Activated T-helper 1 cell treated with anti-CD3 and anti-CD28 coated beads, Interleukin-12 subunit alpha, Interleukin-12 subunit beta, Interleukin-2, Interleukin-4 antibody, amounts not matched to agents 30 ng/mL and 10 ng/mL and 1 ng/mL, durations not matched to agents 14 hours and 24 hours and 36 hours (primary cell): ENCODE data around the gene KAZN. TPM values are rescaled to one million over a fixed set of nuclear protein-coding genes. Genes with fewer than 3 reads are reported as not detected.

ENCODE experiments used
- DNase-seq: peaks from one replicate; pipeline ENCODE4 v3.0.0; 2021; ENCODE audit warnings: low spot score
- H3K27ac Mint-ChIP-seq: one replicate; pipeline ENCODE4 v1.8.0; 2021; ENCODE audit warnings: mild to moderate bottlenecking, mixed read lengths
- H3K27me3 Mint-ChIP-seq: one replicate; pipeline ENCODE4 v1.8.0; 2022; ENCODE audit warnings: mild to moderate bottlenecking, moderate library complexity, mixed read lengths; ENCODE audit not compliant: insufficient read depth
- H3K36me3 Mint-ChIP-seq: one replicate; pipeline ENCODE4 v1.8.0; 2021; ENCODE audit warnings: low read depth, mixed read lengths
- H3K4me1 Mint-ChIP-seq: one replicate; pipeline ENCODE4 v1.8.0; 2021; ENCODE audit warnings: low read depth, mixed read lengths
- H3K4me3 Mint-ChIP-seq: one replicate; pipeline ENCODE4 v1.8.0; 2021; ENCODE audit warnings: mild to moderate bottlenecking, moderate library complexity, mixed read lengths
- H3K9me3 Mint-ChIP-seq: one replicate; pipeline ENCODE4 v1.8.0; 2021; ENCODE audit warnings: mixed read lengths
- intact Hi-C: fragments of 100-400 bp; cut with micrococcal nuclease; formaldehyde crosslinking; loops from one replicate; pipeline ENCODE4 v1.15.1; 2024
- total RNA-seq: library from RNA; stranded (reverse); gene quantifications from 2 replicates; pipeline ENCODE4 v1.2.3, GENCODE V29; 2022

KAZN gene
- total RNA-seq, 1 donor from 2014 or later = 0.54 TPM

DNA sequence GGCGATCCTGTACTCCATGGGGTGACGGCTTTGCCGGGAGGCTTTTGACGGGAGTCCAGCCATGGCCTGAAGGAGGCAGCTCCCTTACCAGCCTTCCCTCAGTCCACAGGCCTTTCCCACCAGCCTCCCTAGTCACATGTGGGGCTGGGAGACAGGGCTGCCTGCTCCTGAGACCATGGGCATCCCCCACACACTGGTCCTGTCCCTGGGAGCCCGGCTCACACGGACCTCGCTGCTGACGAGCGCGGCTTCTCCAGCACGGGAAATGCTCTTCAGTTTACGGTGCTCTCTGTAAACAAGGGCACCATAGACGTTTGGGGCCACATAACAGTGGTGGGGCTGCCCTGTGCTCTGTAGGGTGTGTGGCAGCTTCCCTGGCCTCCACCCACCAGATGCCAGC, 450.6 kb downstream of the KAZN start:
- Mint-ChIP-seq H3K27me3 (no peaks in the 10 kb centered on the region), H3K27ac (no peak overlapping the region), H3K4me1 (no peaks in the 10 kb centered on the region), H3K9me3 (no peaks in the 10 kb centered on the region), H3K4me3 (no peak overlapping the region), H3K36me3 (no peaks in the 10 kb centered on the region)
- intact Hi-C loops = loop anchor here (5.0 kb wide), 1 partner anchor 272 kb away; no protein-coding TSS in a partner anchor
- no peak for DNase-seq

- H3K4me1 Mint-ChIP-seq = no peaks in the 10 kb centered on the region
- no peak overlapping the region for H3K4me3 Mint-ChIP-seq
- DNase-seq = no peak
- no peaks in the 10 kb centered on the region for H3K27me3 Mint-ChIP-seq
- H3K27ac Mint-ChIP-seq = no peak overlapping the region
- H3K36me3 Mint-ChIP-seq = no peaks in the 10 kb centered on the region
- H3K9me3 Mint-ChIP-seq = no peaks in the 10 kb centered on the region
- intact Hi-C loops = no loop called here
Measured at GRCh38 chr1:15051882-15052528, 453.5 kb downstream of the KAZN start.

DNA sequence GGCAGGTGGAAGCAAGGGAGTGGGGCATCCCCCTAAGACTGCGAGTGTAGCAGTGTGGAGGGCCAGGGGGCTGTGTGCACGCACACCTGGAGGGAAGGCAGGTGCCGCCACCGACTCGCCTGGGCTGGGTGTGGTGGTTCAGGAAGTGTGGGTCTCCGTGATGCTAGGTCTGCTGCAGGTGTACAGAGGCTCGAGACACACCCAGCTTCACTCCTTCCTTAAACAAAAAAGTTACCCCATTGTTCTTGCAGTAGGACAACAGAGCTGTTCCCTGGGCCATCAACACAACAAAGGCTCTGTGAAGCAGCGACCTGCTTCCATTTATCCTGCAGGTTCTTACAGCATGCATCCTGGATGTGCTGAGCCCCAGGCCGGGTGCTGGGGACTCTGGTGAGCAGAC, 454.7 kb downstream of the KAZN start:
- H3K36me3 Mint-ChIP-seq = no peaks in the 10 kb centered on the region
- no peaks in the 10 kb centered on the region for H3K4me1 Mint-ChIP-seq
- no peak overlapping the region for H3K27ac Mint-ChIP-seq
- DNase-seq = no peak
- H3K9me3 Mint-ChIP-seq = no peaks in the 10 kb centered on the region
- no peaks in the 10 kb centered on the region for H3K27me3 Mint-ChIP-seq
- intact Hi-C loops = no loop called here
- H3K4me3 Mint-ChIP-seq = no peak overlapping the region

GRCh38 chr1:15055736-15056415, 457.4 kb downstream of the KAZN start:
- intact Hi-C loops = no loop called here
- Mint-ChIP-seq H3K27ac (no peak overlapping the region), H3K4me3 (no peak overlapping the region), H3K4me1 (no peaks in the 10 kb centered on the region), H3K27me3 (no peaks in the 10 kb centered on the region), H3K36me3 (no peaks in the 10 kb centered on the region), H3K9me3 (no peaks in the 10 kb centered on the region)
- no peak for DNase-seq

DNA sequence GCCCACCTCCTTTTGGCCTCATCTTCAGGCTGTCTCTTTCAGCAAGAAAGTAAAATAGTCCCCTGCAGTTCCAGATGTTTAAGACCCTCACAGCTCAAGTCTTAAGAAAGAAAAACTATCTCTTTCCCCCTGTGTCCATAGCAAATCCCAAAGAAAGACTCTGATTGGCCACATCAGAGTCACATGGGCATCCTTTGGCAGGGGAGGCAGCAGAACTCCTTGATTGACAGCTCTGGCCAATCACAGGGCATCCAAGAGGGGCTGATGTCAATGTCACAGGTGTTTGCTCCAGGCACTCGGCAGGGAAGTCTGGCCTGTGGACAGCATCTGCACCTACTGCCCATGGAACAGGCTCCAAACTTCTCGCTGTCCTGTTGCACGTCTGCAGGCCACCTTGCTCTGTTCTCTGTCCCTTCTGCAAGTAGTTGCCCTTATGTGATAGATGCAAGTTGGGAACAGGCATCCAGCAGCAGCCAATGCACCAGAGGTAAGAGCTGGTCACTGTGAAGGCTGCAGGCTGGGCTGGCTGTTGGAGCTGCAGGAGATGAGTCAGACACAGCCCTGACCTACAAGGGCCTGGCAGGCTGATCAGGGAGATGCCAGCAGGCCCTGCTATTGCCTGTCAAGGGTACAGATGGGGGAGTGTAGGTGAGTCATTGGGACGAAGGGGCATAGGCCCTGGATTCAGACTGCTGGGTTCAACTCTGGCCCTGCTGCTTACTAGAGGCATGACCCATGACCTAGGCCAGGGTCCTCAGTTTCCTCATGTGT, 458.2 kb downstream of the KAZN start:
- no peaks in the 10 kb centered on the region for H3K9me3 Mint-ChIP-seq
- DNase-seq = no peak
- H3K27me3 Mint-ChIP-seq = no peaks in the 10 kb centered on the region
- no peaks in the 10 kb centered on the region for H3K36me3 Mint-ChIP-seq
- H3K4me1 Mint-ChIP-seq = no peaks in the 10 kb centered on the region
- H3K4me3 Mint-ChIP-seq = no peak overlapping the region
- H3K27ac Mint-ChIP-seq = no peak overlapping the region
- intact Hi-C loops = no loop called here

DNA sequence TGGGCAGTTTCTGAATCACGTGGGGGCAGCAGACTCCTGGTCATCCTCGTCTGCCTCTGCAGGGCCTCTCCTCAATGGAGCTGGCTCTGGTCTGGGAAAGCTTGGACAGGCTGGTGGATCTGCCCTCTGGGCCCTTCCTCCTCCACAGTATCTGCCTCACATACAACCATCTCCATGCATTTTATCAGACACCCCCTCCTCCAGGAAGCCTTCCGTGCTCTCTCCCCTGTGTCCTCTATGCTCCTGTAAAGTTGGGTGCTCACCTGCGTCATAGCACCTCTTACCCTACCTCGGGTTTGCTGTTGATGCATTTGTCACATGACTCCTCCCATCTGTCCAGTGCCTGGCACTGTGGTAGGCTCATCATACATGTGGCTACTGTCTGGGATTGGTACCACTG, 459.3 kb downstream of the KAZN start:
- H3K4me1 Mint-ChIP-seq = no peaks in the 10 kb centered on the region
- peaks cover 8% of the 10 kb centered on the region for H3K9me3 Mint-ChIP-seq
- no peak overlapping the region for H3K4me3 Mint-ChIP-seq
- no peaks in the 10 kb centered on the region for H3K36me3 Mint-ChIP-seq
- intact Hi-C loops = no loop called here
- H3K27me3 Mint-ChIP-seq = no peaks in the 10 kb centered on the region
- H3K27ac Mint-ChIP-seq = no peak overlapping the region
- DNase-seq = no peak

GRCh38 chr1:15058261-15058660, 459.8 kb downstream of the KAZN start:
- no peaks in the 10 kb centered on the region for H3K36me3 Mint-ChIP-seq
- H3K27me3 Mint-ChIP-seq = no peaks in the 10 kb centered on the region
- no peaks in the 10 kb centered on the region for H3K4me1 Mint-ChIP-seq
- no peak overlapping the region for H3K4me3 Mint-ChIP-seq
- DNase-seq = no peak
- H3K27ac Mint-ChIP-seq = no peak overlapping the region
- intact Hi-C loops = no loop called here
- peaks cover 8% of the 10 kb centered on the region for H3K9me3 Mint-ChIP-seq

- DNase-seq = no peak
- intact Hi-C loops = no loop called here
- no peaks in the 10 kb centered on the region for H3K4me1 Mint-ChIP-seq
- H3K4me3 Mint-ChIP-seq = no peak overlapping the region
- H3K36me3 Mint-ChIP-seq = no peaks in the 10 kb centered on the region
- peaks cover 8% of the 10 kb centered on the region for H3K9me3 Mint-ChIP-seq
- H3K27me3 Mint-ChIP-seq = no peaks in the 10 kb centered on the region
- H3K27ac Mint-ChIP-seq = no peak overlapping the region
Measured at GRCh38 chr1:15060104-15060503, 461.6 kb downstream of the KAZN start.

DNA sequence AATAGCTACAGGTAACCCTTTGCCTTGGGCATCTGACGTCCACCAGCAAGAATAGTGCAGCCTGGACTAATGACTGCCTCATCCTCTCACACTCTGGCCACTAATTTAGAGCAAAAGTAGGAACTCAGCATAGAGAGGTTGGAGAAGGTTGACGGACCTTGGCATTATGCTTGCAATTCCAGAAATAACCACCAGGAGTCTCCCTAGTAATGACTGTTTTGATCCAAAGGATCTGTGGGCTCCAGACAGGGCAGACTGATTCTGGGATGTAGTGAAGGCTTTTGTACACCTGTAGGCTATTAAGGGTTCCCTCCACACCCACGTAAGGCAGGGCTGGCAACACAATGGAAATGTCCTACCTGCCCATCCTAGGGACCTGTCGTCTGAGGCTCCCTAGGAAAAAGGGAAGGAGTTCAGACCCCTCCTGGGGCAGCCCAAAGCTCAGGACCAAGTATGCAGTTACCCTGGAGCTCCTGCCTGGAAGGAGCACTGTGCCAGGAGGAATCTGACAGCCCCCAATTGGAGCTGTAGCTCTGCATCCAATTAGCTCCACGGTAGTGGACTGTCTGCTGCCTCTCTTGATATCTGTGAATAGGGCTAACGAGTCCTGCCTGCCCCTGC, 464.1 kb downstream of the KAZN start:
- Mint-ChIP-seq H3K9me3 (peaks cover 8% of the 10 kb centered on the region), H3K27me3 (no peaks in the 10 kb centered on the region), H3K4me1 (no peaks in the 10 kb centered on the region), H3K27ac (no peak overlapping the region), H3K4me3 (no peak overlapping the region), H3K36me3 (no peaks in the 10 kb centered on the region)
- intact Hi-C loops = no loop called here
- DNase-seq = no peak

DNA sequence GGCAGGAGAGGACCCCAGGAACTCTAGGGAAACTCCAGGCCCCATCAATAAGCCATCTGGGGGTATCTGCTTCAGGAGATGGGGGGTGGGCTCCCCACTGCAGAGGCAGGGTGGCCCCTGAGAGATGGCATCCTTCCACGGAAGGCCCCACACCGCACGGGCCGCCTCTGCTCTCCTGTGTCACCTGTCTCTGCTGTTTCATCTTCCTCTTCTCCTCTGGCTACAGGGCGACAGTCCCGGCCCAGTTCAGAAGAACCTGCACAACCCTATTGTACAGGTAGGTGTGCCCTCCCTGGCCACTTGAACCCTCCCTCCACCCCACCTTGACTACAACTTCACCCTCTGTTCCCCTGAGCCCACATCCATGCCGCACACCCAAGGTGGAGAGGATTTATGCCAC, 464.9 kb downstream of the KAZN start:
- Mint-ChIP-seq H3K36me3 (no peaks in the 10 kb centered on the region), H3K4me3 (no peak overlapping the region)
- intact Hi-C loops = no loop called here

DNA sequence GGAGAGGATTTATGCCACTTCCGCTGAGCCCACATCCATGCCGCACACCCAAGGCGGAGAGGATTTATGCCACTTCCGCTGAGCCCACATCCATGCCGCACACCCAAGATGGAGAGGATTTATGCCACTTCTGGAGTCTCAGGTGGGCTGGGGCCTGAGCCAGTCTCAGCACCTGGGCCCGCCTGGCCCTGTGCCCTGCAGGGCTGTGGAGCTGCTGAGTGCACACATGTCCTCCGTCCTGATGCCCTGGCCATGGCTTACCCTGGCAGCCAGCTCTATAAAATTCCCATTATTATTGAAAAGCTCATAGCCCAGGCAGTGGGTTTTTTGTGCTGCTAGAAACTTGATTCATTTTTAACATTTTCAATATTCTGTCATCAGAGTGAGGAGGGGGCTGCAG, 465.3 kb downstream of the KAZN start:
- peaks cover 8% of the 10 kb centered on the region for H3K9me3 Mint-ChIP-seq

More for the DNA sequence above, 464.9 kb downstream of the KAZN start:
- no peaks in the 10 kb centered on the region for H3K4me1 Mint-ChIP-seq
- no peak for DNase-seq
- H3K27ac Mint-ChIP-seq = no peak overlapping the region
- H3K9me3 Mint-ChIP-seq = peaks cover 8% of the 10 kb centered on the region
- no peaks in the 10 kb centered on the region for H3K27me3 Mint-ChIP-seq

GRCh38 chr1:15064217-15064929, 465.9 kb downstream of the KAZN start:
- Mint-ChIP-seq H3K36me3 (no peaks in the 10 kb centered on the region), H3K4me1 (no peaks in the 10 kb centered on the region), H3K27ac (no peak overlapping the region), H3K9me3 (peaks cover 8% of the 10 kb centered on the region), H3K4me3 (no peak overlapping the region), H3K27me3 (no peaks in the 10 kb centered on the region)
- intact Hi-C loops = no loop called here
- no peak for DNase-seq

More for the DNA sequence above, 465.3 kb downstream of the KAZN start:
- intact Hi-C loops = no loop called here
- H3K27ac Mint-ChIP-seq = no peak overlapping the region
- H3K4me3 Mint-ChIP-seq = no peak overlapping the region
- no peaks in the 10 kb centered on the region for H3K27me3 Mint-ChIP-seq
- H3K36me3 Mint-ChIP-seq = no peaks in the 10 kb centered on the region
- no peaks in the 10 kb centered on the region for H3K4me1 Mint-ChIP-seq
- DNase-seq = no peak
